H1 (cell line): Measurements from ENCODE around the gene MXRA7. TPM values are rescaled to one million over a fixed set of nuclear protein-coding genes. Genes with fewer than 3 reads are reported as not detected.

Experiments used
- CTCF ChIA-PET: fragments of 300-600 bp; sonication (Branson Sonifier 250); formaldehyde crosslinking; loops from one replicate; lab custom pipeline; 2021; ENCODE audit not compliant: partially characterized antibody; lab: Charles Lee
- POLR2A ChIA-PET: fragments of 300-600 bp; sonication (Branson Sonifier 250); formaldehyde crosslinking; loops from one replicate; lab custom pipeline; 2021; ENCODE audit warnings: inconsistent platforms; ENCODE audit not compliant: partially characterized antibody; lab: Charles Lee
- DNase-seq, 2 experiments: peaks; one replicate each; pipeline versions ENCODE4 v3.0.0 to v3.0.0-alpha.2; 2010 to 2022; ENCODE audit warnings: low spot score in 2 of 2, low read depth in 1 of 2, mixed read lengths in 1 of 2
- FAIRE-seq: peaks from 2 replicates; lab custom pipeline; 2011; peaks lifted over from hg19 to GRCh38; lab: Jason Lieb, UNC
- H2AFZ ChIP-seq: 2 replicates; pipeline ENCODE4 v1.8.1; 2012; ENCODE audit warnings: low read length, inconsistent platforms
- H2AK5ac ChIP-seq: 2 replicates; pipeline ENCODE4 v1.6.1; 2013; ENCODE audit warnings: low read depth, low read length
- H2BK120ac ChIP-seq: replicated peaks from 2 replicates; pipeline ENCODE3; 2013; ENCODE audit warnings: low read depth, low read length, inconsistent platforms
- H2BK12ac ChIP-seq: 2 replicates; pipeline ENCODE4 v1.6.1; 2013; ENCODE audit warnings: low read depth, low read length
- H2BK15ac ChIP-seq: 2 replicates; pipeline ENCODE4 v1.6.1; 2013; ENCODE audit warnings: low read length
- H2BK20ac ChIP-seq: 2 replicates; pipeline ENCODE4 v1.6.1; 2013; ENCODE audit warnings: low read length
- H2BK5ac ChIP-seq: 2 replicates; pipeline ENCODE4 v1.6.1; 2013; ENCODE audit warnings: low read depth, low read length
- H3K14ac ChIP-seq: 2 replicates; pipeline ENCODE4 v1.6.1; 2013; ENCODE audit warnings: inconsistent platforms; ENCODE audit not compliant: insufficient read length
- H3K18ac ChIP-seq: 2 replicates; pipeline ENCODE4 v1.6.1; 2013; ENCODE audit warnings: low read length; ENCODE audit errors: extremely low read depth
- H3K23ac ChIP-seq: 2 replicates; pipeline ENCODE4 v1.6.1; 2013; ENCODE audit warnings: inconsistent platforms; ENCODE audit not compliant: insufficient read length
- H3K23me2 ChIP-seq: 2 replicates; pipeline ENCODE4 v1.6.1; 2013; ENCODE audit warnings: low read depth, low read length
- H3K27ac ChIP-seq: 2 replicates; pipeline ENCODE4 v1.6.1; 2011; ENCODE audit warnings: low read depth, low read length, inconsistent platforms
- H3K27me3 ChIP-seq, 4 experiments: replicated peaks in 1 of 4; 1 replicate in 1 of 4; 2 replicates in 3 of 4; pipeline versions ENCODE4 v1.6.1 to v1.8.1; 2011 to 2013; ENCODE audit warnings: low read length in 3 of 4, mild to moderate bottlenecking in 3 of 4, inconsistent platforms in 2 of 4, mixed read lengths in 2 of 4, moderate library complexity in 1 of 4; ENCODE audit not compliant: control insufficient read depth in 3 of 4, insufficient read depth in 3 of 4; ENCODE audit errors: extremely low read depth in 1 of 4
- H3K36me3 ChIP-seq, 4 experiments: 2 replicates each; pipeline versions ENCODE4 v1.6.1 to v1.8.1; 2011 to 2013; ENCODE audit warnings: mild to moderate bottlenecking in 4 of 4, low read length in 3 of 4, moderate library complexity in 2 of 4, control low read depth in 1 of 4, inconsistent platforms in 1 of 4; ENCODE audit not compliant: insufficient read depth in 4 of 4, control insufficient read depth in 2 of 4
- H3K4ac ChIP-seq: replicated peaks from 2 replicates; pipeline ENCODE3; 2013; ENCODE audit warnings: low read length, low read depth, mixed read lengths, inconsistent platforms; ENCODE audit not compliant: insufficient read length
- H3K4me1 ChIP-seq, 4 experiments: replicated peaks in 1 of 4; 1 replicate in 1 of 4; 2 replicates in 3 of 4; pipeline versions ENCODE4 v1.6.1 to v1.8.1; 2011 to 2013; ENCODE audit warnings: low read length in 3 of 4, inconsistent platforms in 2 of 4, mixed read lengths in 1 of 4; ENCODE audit not compliant: insufficient read depth in 4 of 4, control insufficient read depth in 3 of 4
- H3K4me2 ChIP-seq, 2 experiments: 2 replicates each; pipeline versions ENCODE4 v1.6.1 to v1.8.1; 2011 to 2013; ENCODE audit warnings: low read depth in 2 of 2, low read length in 2 of 2, control low read depth in 1 of 2, inconsistent platforms in 1 of 2, mild to moderate bottlenecking in 1 of 2; ENCODE audit not compliant: insufficient read depth in 1 of 2
- H3K4me3 ChIP-seq, 4 experiments: fragments of 200-600, 300-600 bp in 1 of 4; sonication (generic), shearing (Covaris generic), sonication (Bioruptor Twin) in 1 of 4; 2 replicates each; pipeline versions ENCODE4 v1.5.1 to v1.8.1; 2011 to 2016; ENCODE audit warnings: low read length in 4 of 4, low read depth in 3 of 4, control low read depth in 2 of 4, inconsistent platforms in 2 of 4, mild to moderate bottlenecking in 2 of 4, mixed read lengths in 1 of 4, moderate library complexity in 1 of 4; ENCODE audit not compliant: insufficient read depth in 2 of 4; ENCODE audit errors: extremely low read depth in 1 of 4
- H3K56ac ChIP-seq: replicated peaks from 2 replicates; pipeline ENCODE3; 2013; ENCODE audit warnings: low read depth, mild to moderate bottlenecking, mixed read lengths, low read length, inconsistent platforms; ENCODE audit not compliant: insufficient read length
- H3K79me1 ChIP-seq: 2 replicates; pipeline ENCODE4 v1.6.1; 2013; ENCODE audit warnings: low read depth, low read length, control low read depth
- H3K79me2 ChIP-seq, 2 experiments: 2 replicates each; pipeline versions ENCODE4 v1.6.1 to v1.8.1; 2012 to 2013; ENCODE audit warnings: low read length in 2 of 2, mild to moderate bottlenecking in 2 of 2, inconsistent platforms in 1 of 2; ENCODE audit not compliant: insufficient read depth in 2 of 2, control insufficient read depth in 1 of 2
- H3K9ac ChIP-seq, 4 experiments: replicated peaks in 1 of 4; 1 replicate in 1 of 4; 2 replicates in 3 of 4; pipeline versions ENCODE4 v1.6.1 to v1.8.1; 2011 to 2013; ENCODE audit warnings: low read depth in 3 of 4, low read length in 3 of 4, control low read depth in 2 of 4, mild to moderate bottlenecking in 2 of 4, moderate library complexity in 2 of 4, inconsistent platforms in 1 of 4; ENCODE audit errors: extremely low read depth in 1 of 4
- H3K9me3 ChIP-seq, 2 experiments: 2 replicates each; pipeline versions ENCODE4 v1.6.1 to v1.8.1; 2012 to 2013; ENCODE audit warnings: mild to moderate bottlenecking in 2 of 2, moderate library complexity in 2 of 2, control low read depth in 1 of 2, inconsistent platforms in 1 of 2, low read depth in 1 of 2, low read length in 1 of 2, mixed read lengths in 1 of 2; ENCODE audit not compliant: insufficient read depth in 2 of 2
- H4K20me1 ChIP-seq, 2 experiments: replicated peaks in 1 of 2; 2 replicates each; pipeline versions ENCODE3 to v1.8.1; 2011 to 2013; ENCODE audit warnings: inconsistent platforms in 2 of 2, low read length in 2 of 2, mild to moderate bottlenecking in 1 of 2; ENCODE audit not compliant: insufficient read depth in 2 of 2, control insufficient read depth in 1 of 2
- H4K5ac ChIP-seq: 2 replicates; pipeline ENCODE4 v1.6.1; 2013; ENCODE audit warnings: low read length, low read depth, mixed read lengths, inconsistent platforms; ENCODE audit not compliant: insufficient read length
- H4K8ac ChIP-seq: 2 replicates; pipeline ENCODE4 v1.8.0; 2013; ENCODE audit warnings: mild to moderate bottlenecking, moderate library complexity, low read length, inconsistent platforms; ENCODE audit not compliant: insufficient read depth; ENCODE audit errors: extremely low read depth
- H4K91ac ChIP-seq: replicated peaks from 2 replicates; pipeline ENCODE3; 2013; ENCODE audit warnings: low read length, mixed read lengths, inconsistent platforms; ENCODE audit not compliant: insufficient read length
- ATF2 ChIP-seq: IDR thresholded peaks from 2 replicates; pipeline ENCODE4 v1.6.1; 2012; ENCODE audit warnings: low read length, inconsistent platforms
- BACH1 ChIP-seq: IDR thresholded peaks from 2 replicates; pipeline ENCODE4 v1.6.1; 2012; ENCODE audit warnings: low read length, improper control_type of control experiment
- CHD1 ChIP-seq: IDR thresholded peaks from 2 replicates; pipeline ENCODE4 v1.6.1; 2012; ENCODE audit warnings: low read depth, low read length, improper control_type of control experiment
- CTBP2 ChIP-seq: IDR thresholded peaks from 2 replicates; pipeline ENCODE4 v1.7.0; 2011; ENCODE audit warnings: borderline replicate concordance, mild to moderate bottlenecking, moderate library complexity, mixed read lengths, low read length; ENCODE audit not compliant: insufficient read depth, insufficient read length
- MAFK ChIP-seq: IDR thresholded peaks from 2 replicates; pipeline ENCODE4 v1.6.1; 2012; ENCODE audit warnings: low read depth, mild to moderate bottlenecking, improper control_type of control experiment, low read length
- RAD21 ChIP-seq, 2 experiments: IDR thresholded peaks in 1 of 2; conservative IDR thresholded peaks in 1 of 2; 2 replicates each; pipeline ENCODE4 v1.6.1; 2011; ENCODE audit warnings: low read depth in 2 of 2, low read length in 2 of 2, improper control_type of control experiment in 1 of 2, inconsistent platforms in 1 of 2, mild to moderate bottlenecking in 1 of 2, moderate library complexity in 1 of 2
- RBBP5 ChIP-seq: IDR thresholded peaks from 2 replicates; pipeline ENCODE4 v1.7.1; 2012; ENCODE audit warnings: low read depth, mild to moderate bottlenecking, inconsistent platforms, low read length, moderate library complexity, borderline replicate concordance
- WGBS, 2 experiments: shearing (Covaris generic) in 1 of 2; methylation state at CpG; one replicate each; pipeline versions ENCODE4 v1.1.6 to v1.1.7; 2013 to 2015; ENCODE audit warnings: low lambda C conversion rate in 2 of 2, mixed read lengths in 2 of 2, inconsistent platforms in 1 of 2, low coverage in 1 of 2, missing lambda C conversion rate in 1 of 2; ENCODE audit not compliant: insufficient replicate concordance in 2 of 2, insufficient coverage in 1 of 2, insufficient read length in 1 of 2; ENCODE audit errors: extremely low coverage in 1 of 2, missing lambda C conversion rate in 1 of 2; 5-methylcytosine and 5-hydroxymethylcytosine counted together
- polyA plus RNA-seq, 7 experiments: library from polyadenylated mRNA; depleted of rRNA in 3 of 7; stranded (reverse) in 5 of 7; unstranded in 2 of 7; fragments of >200 nt in 5 of 7; fragments of 200-250 nt in 2 of 7; gene quantifications; 1 replicate in 5 of 7; 2 replicates in 1 of 7; 4 replicates in 1 of 7; pipeline versions ENCODE4 v1.2.1 to v1.2.3, GENCODE V29; 2011 to 2013; ENCODE audit warnings: missing spikeins in 2 of 7, mixed read lengths in 2 of 7
- total RNA-seq: library from RNA; stranded (reverse); fragmentation: NEBNext Ultra II Directional; extraction: Animal tissue kit (Norgen Biotek cat#: 25700); gene quantifications from 2 replicates; pipeline ENCODE4 v1.2.1, GENCODE V29; 2021

MXRA7 gene
- total and polyA plus RNA-seq, 2 of the 8 experiments (the other 6 are each of a cell fraction or from before 2014, with no cell fraction given), result 17.8 to 26.6 TPM

- no peak for FAIRE-seq
- no peak overlapping the region for H3K9ac ChIP-seq
- ChIA-PET CTCF (interaction anchor here (0.6 kb wide), 3 partner anchors 30 to 139 kb away, joined by 3 to 4 read pairs (median 4); no protein-coding TSS in a partner anchor), POLR2A (no interaction called here)
- no peak overlapping the region for H3K23ac ChIP-seq
- no peaks in the 10 kb centered on the region for H3K27me3 ChIP-seq
- no peak overlapping the region for H2BK15ac ChIP-seq
- H4K20me1 ChIP-seq, result no peaks in the 10 kb centered on the region
- no peaks in the 10 kb centered on the region for H3K79me1 ChIP-seq
- no peaks in the 10 kb centered on the region for H3K23me2 ChIP-seq
- H3K56ac ChIP-seq, result no peak overlapping the region
- H3K4me2 ChIP-seq, result no peak overlapping the region
- H2BK12ac ChIP-seq, result no peak overlapping the region
- H3K14ac ChIP-seq, result no peak overlapping the region
- no peak overlapping the region for H3K18ac ChIP-seq
- H3K4me3 ChIP-seq, result no peak overlapping the region
- H2AFZ ChIP-seq, result no peak overlapping the region
- WGBS, 2 experiments, result 86% methylated on average over 3 of the region's 3 CpGs; no CpG with 5 or more reads in 1 of the 2 experiments
- no peak overlapping the region for H4K91ac ChIP-seq
- no peak overlapping the region for H2AK5ac ChIP-seq
- DNase-seq, result no peak
- H3K27ac ChIP-seq, result no peak overlapping the region
- no peak overlapping the region for H4K5ac ChIP-seq
- H2BK120ac ChIP-seq, result no peak overlapping the region
- no peak overlapping the region for H2BK20ac ChIP-seq
- H3K79me2 ChIP-seq, result no peaks in the 10 kb centered on the region
- H4K8ac ChIP-seq, result no peak overlapping the region
- TF ChIP-seq RAD21 (IDR thresholded peaks at IDR 0.05 in 1 of 2, conservative IDR thresholded peaks at IDR 0.05 in 1 of 2; ENCODE audit: low read depth in 2 of 2, low read length in 2 of 2), result no peak
- no peak for TF ChIP-seq ATF2
- no peak for TF ChIP-seq RBBP5
- TF ChIP-seq BACH1, result no peak
- no peak for TF ChIP-seq CTBP2
- TF ChIP-seq CHD1, result no peak
- TF ChIP-seq MAFK, result no peak
- no peak overlapping the region for H2BK5ac ChIP-seq
- no peaks in the 10 kb centered on the region for H3K36me3 ChIP-seq
- H3K9me3 ChIP-seq, result no peaks in the 10 kb centered on the region
- H3K4me1 ChIP-seq, result no peaks in the 10 kb centered on the region
- no peak overlapping the region for H3K4ac ChIP-seq
These were observed 50.1 kb downstream of the MXRA7 start for GRCh38 chr17:76660656-76661042.
